Karpas-422 (cell line): ENCODE data around the gene WHRN. TPM values are rescaled to one million over a fixed set of nuclear protein-coding genes. Genes with fewer than 3 reads are reported as not detected.

Source experiments
- DNase-seq: peaks from one replicate; pipeline ENCODE4 v3.0.0-alpha.2; 2015
- H2AFZ ChIP-seq: fragments of 200-600 bp; sonication (generic); 2 replicates; pipeline ENCODE4 v1.6.1; 2014; ENCODE audit warnings: antibody characterized with exemption, low read length, mixed read lengths
- H3K27ac ChIP-seq: fragments of 200-600 bp; sonication (generic); 2 replicates; pipeline ENCODE4 v1.5.1; 2014; ENCODE audit warnings: mild to moderate bottlenecking, low read length, moderate library complexity
- H3K27me3 ChIP-seq: fragments of 200-600 bp; sonication (generic); 2 replicates; pipeline ENCODE4 v1.6.1; 2014; ENCODE audit warnings: low read length, mixed read lengths
- H3K36me3 ChIP-seq: fragments of 200-600 bp; sonication (generic); 2 replicates; pipeline ENCODE4 v1.6.1; 2014; ENCODE audit warnings: low read length, mixed read lengths; ENCODE audit not compliant: insufficient read depth
- H3K4me1 ChIP-seq: fragments of 200-600 bp; sonication (generic); 2 replicates; pipeline ENCODE4 v1.6.1; 2014; ENCODE audit warnings: mild to moderate bottlenecking, low read length, mixed read lengths
- H3K4me2 ChIP-seq: fragments of 200-600 bp; sonication (generic); 2 replicates; pipeline ENCODE4 v1.6.1; 2014; ENCODE audit warnings: low read length, low read depth, mild to moderate bottlenecking; ENCODE audit not compliant: poor library complexity, severe bottlenecking
- H3K4me3 ChIP-seq: fragments of 200-600 bp; sonication (generic); 2 replicates; pipeline ENCODE4 v1.5.1; 2014; ENCODE audit warnings: mild to moderate bottlenecking, antibody characterized with exemption, low read length, mixed read lengths
- H3K79me2 ChIP-seq: fragments of 200-600 bp; sonication (generic); 2 replicates; pipeline ENCODE4 v1.6.1; 2014; ENCODE audit warnings: mild to moderate bottlenecking, low read length, mixed read lengths
- H3K9ac ChIP-seq: fragments of 200-600 bp; sonication (generic); 2 replicates; pipeline ENCODE4 v1.6.0; 2014; ENCODE audit warnings: low read length
- H3K9me2 ChIP-seq: fragments of 200-600 bp; sonication (generic), shearing (Covaris generic); replicated peaks from 2 replicates; pipeline ENCODE4 v1.6.0; 2014; ENCODE audit warnings: mild to moderate bottlenecking, low read length, moderate library complexity; ENCODE audit not compliant: insufficient read depth
- H3K9me3 ChIP-seq: fragments of 300-700, 200-600 bp; sonication (generic); 2 replicates; pipeline ENCODE4 v1.6.1; 2014; ENCODE audit warnings: low read length, mixed read lengths
- H4K20me1 ChIP-seq: fragments of 200-600 bp; sonication (generic); 2 replicates; pipeline ENCODE4 v1.6.1; 2014; ENCODE audit warnings: mild to moderate bottlenecking, antibody characterized with exemption, low read length, low read depth; ENCODE audit not compliant: insufficient read depth
- total RNA-seq: library from RNA; depleted of rRNA; stranded (reverse); fragments of >200 nt; shearing (Covaris generic); gene quantifications from 2 replicates; pipeline ENCODE4 v1.2.3, GENCODE V29; 2014; ENCODE audit warnings: low replicate concordance

WHRN gene
- total RNA-seq, 1 experiment from 2014 or later, result 0.30 TPM

DNA sequence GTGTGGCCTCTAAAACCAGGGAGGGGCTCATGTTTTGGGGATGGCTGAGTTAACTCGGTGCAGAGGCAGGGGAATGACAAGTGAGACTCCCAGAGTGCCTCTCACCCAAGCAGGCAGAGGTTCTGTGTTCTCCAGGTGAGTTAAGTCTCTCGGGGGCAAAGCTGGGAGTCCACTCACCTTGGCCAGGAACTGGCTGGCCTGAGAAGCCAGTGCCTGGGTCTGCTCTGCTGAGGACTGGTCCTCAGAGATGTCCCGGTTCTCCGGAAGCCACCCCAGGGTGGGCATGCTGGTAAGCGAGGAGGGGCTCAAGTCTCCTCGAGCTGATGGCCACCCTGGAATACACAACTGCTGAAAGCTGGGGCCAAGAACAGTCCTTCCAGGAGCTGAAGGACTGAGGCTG is 137.9 kb downstream of the WHRN start:
- H3K4me2 ChIP-seq, result peak overlapping the region; percentile 59
- peak overlapping the region; percentile 95 for H3K27ac ChIP-seq
- H2AFZ ChIP-seq, result no peak overlapping the region
- no peaks in the 10 kb centered on the region for H3K27me3 ChIP-seq
- no peaks in the 10 kb centered on the region for H3K9me3 ChIP-seq
- no peak for DNase-seq
- H3K9ac ChIP-seq, result peak overlapping the region; percentile 66
- peaks cover 89% of the 10 kb centered on the region for H3K4me1 ChIP-seq
- H3K9me2 ChIP-seq, result no peaks in the 10 kb centered on the region
- H3K4me3 ChIP-seq, result peak overlapping the region; percentile 35
- H4K20me1 ChIP-seq, result no peaks in the 10 kb centered on the region
- H3K36me3 ChIP-seq, result peaks cover 58% of the 10 kb centered on the region
- peaks cover 38% of the 10 kb centered on the region for H3K79me2 ChIP-seq

DNA sequence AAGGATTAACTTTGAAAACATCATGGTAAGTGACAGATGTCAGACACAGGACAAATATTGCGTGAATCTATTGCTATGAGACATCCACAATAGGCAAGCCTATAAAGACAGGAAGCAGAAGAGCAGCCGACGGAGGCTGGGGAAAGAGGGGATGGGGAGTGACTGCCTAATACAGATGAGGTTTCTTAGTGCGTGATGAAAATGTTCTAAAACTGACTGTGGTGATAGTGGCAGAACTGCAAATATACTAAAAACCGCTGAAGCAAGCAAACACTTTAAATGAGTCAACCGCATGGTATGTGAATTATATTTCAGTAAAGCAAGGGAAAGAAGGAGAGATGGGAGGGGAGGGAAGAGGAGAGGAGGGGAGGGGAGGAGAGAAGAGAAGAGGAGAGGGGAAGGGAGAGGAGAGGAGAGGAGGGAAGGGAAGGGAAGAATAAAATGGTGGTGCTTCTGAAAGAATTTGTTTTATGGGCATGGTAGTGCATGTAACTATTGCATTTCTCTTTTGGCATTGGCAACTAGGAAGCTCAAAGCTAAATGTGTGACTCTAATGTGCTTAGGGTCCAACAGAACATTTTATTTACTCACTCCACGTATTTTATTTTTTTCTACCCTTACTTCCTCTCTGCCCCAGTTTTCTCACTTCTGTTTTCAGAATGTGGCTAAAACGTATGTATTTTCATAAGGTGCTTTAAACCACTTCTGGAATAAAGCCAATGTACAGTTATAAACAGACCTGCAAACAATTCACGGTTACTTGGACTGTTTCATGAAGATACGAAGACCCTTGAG is 138.7 kb downstream of the WHRN start:
- Histone ChIP-seq H3K4me3 (peak overlapping the region; percentile 35), H4K20me1 (no peaks in the 10 kb centered on the region), H3K4me2 (peak overlapping the region; percentile 59), H3K27me3 (no peaks in the 10 kb centered on the region), H3K4me1 (peaks cover 80% of the 10 kb centered on the region), H3K9me2 (no peaks in the 10 kb centered on the region), H3K36me3 (peaks cover 59% of the 10 kb centered on the region), H3K27ac (peak overlapping the region; percentile 95), H3K9ac (peak overlapping the region; percentile 66), H2AFZ (no peak overlapping the region), H3K9me3 (no peaks in the 10 kb centered on the region), H3K79me2 (peaks cover 30% of the 10 kb centered on the region)
- DNase-seq, result peak; percentile 78

- Histone ChIP-seq H2AFZ (no peak overlapping the region), H3K36me3 (peaks cover 61% of the 10 kb centered on the region), H3K27me3 (no peaks in the 10 kb centered on the region), H3K9ac (peak overlapping the region; percentile 37; the same call in 1 of the 2 replicates), H3K9me3 (no peaks in the 10 kb centered on the region), H3K79me2 (peaks cover 22% of the 10 kb centered on the region), H3K4me3 (0 out of 2 replicates have a peak overlapping the region, but pooled peaks have one; percentile 4), H4K20me1 (no peaks in the 10 kb centered on the region), H3K27ac (peak overlapping the region; percentile 95), H3K4me2 (peak overlapping the region; percentile 59), H3K9me2 (no peaks in the 10 kb centered on the region), H3K4me1 (peaks cover 67% of the 10 kb centered on the region)
- DNase-seq, result peak; percentile 87
These were observed 140.1 kb downstream of the WHRN start for GRCh38 chr9:114365194-114365593.

DNA sequence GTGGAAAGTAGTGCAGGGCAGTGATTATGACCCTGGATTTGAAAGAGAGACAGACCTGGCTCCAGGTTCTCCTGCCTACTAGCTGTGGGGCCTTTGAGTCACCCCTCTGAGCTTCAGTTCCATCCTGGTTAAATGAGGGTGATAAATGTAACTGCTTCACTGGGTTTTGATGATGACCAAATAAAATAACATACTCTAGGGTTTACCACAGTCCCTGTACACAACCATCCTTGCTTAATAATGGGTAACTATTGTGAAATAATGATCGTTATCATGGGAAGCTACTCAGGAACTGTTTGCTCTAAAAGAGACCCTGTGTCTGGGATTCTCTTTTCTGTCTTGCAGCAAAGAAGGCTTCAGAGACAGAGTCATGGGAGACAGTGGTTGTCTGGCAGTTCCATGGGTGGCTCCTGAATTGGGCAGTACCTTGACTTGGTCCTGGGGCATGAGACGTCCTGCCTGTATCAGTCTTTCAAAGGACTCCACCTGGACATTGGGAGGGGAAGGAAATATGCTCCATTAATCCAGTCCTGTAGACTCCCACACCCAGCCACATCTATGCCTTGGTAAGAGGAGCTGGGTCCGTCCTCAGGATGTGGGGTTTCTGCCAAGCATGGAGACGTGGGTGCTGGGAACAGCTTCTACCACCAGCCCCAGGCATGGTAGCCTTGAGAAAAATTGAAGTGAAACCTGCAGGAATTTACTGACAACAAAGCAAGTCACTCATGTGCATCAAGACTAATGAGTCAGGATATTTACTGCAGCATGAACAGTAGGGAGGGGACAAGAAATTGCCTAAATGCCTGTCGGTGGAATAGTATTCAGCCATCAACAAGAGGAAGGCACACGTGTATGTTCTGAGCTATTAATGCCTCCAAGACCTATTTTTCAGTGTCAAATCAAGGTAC is 140.9 kb downstream of the WHRN start:
- no peaks in the 10 kb centered on the region for H4K20me1 ChIP-seq
- H2AFZ ChIP-seq, result no peak overlapping the region
- peaks cover 15% of the 10 kb centered on the region; the same call in 1 of the 2 replicates for H3K79me2 ChIP-seq
- no peaks in the 10 kb centered on the region for H3K9me3 ChIP-seq
- H3K4me2 ChIP-seq, result peak overlapping the region; percentile 59
- H3K9ac ChIP-seq, result peak overlapping the region; percentile 37; the same call in 1 of the 2 replicates
- peaks cover 59% of the 10 kb centered on the region for H3K4me1 ChIP-seq
- DNase-seq, result peak; percentile 77
- H3K4me3 ChIP-seq, result 0 out of 2 replicates have a peak overlapping the region, but pooled peaks have one; percentile 4
- H3K27me3 ChIP-seq, result no peaks in the 10 kb centered on the region
- no peaks in the 10 kb centered on the region for H3K9me2 ChIP-seq
- H3K36me3 ChIP-seq, result peaks cover 63% of the 10 kb centered on the region
- H3K27ac ChIP-seq, result peak overlapping the region; percentile 95

- Histone ChIP-seq H3K27me3 (no peaks in the 10 kb centered on the region), H3K36me3 (peaks cover 63% of the 10 kb centered on the region), H3K9ac (no peak overlapping the region), H3K4me3 (no peak overlapping the region), H2AFZ (no peak overlapping the region), H3K79me2 (peaks cover 8% of the 10 kb centered on the region; the same call in 1 of the 2 replicates), H3K27ac (peak overlapping the region; percentile 95), H4K20me1 (no peaks in the 10 kb centered on the region), H3K4me2 (no peak overlapping the region), H3K9me3 (no peaks in the 10 kb centered on the region), H3K4me1 (peaks cover 50% of the 10 kb centered on the region), H3K9me2 (no peaks in the 10 kb centered on the region)
- DNase-seq, result no peak
These were observed 141.8 kb downstream of the WHRN start for GRCh38 chr9:114363424-114363823.

DNA sequence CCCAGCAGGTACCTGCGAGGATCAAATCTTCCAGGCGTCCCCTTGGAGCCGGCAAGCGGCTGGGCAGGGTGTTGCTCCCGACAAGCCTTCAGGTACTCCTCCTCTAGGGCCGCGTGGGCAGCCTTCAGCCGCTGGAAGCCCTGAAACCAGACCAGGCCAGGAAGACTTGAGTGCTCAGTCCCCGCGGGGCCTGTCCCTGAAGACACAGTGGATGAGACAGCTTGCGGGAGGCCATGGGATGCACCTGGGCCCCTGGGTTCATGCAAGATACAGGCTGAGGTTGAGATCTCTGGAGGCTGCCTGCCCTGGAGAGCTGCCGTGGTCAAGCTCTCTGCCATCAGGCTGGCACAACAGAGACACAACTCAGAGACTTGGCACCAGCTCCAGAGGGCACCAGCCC is 142.9 kb downstream of the WHRN start:
- H3K27ac ChIP-seq, result no peak overlapping the region
- peaks cover 4% of the 10 kb centered on the region; the same call in 1 of the 2 replicates for H3K79me2 ChIP-seq

DNA sequence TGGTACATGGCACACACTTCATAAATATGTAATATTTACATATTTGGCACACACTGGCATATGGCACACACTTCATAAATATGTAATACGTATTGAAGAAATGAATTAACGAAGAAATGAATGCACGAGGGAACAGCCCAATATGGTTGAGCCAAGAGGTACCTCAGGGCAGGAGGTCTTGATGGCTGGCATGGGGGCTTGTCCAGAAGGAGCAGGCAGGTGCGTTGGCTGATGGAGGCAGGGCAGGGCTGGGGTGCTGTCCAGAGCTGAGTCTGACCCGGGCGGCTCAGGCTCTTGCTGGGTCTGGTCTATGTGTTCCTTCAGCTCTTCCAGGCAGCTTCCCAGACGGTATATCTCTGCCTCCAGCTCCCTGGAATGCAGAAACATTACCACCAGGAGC is 143.7 kb downstream of the WHRN start:
- H3K9ac ChIP-seq, result no peak overlapping the region
- H3K4me1 ChIP-seq, result peaks cover 31% of the 10 kb centered on the region
- H2AFZ ChIP-seq, result no peak overlapping the region
- no peak for DNase-seq
- H3K4me2 ChIP-seq, result no peak overlapping the region
- H3K4me3 ChIP-seq, result no peak overlapping the region
- H3K79me2 ChIP-seq, result peaks cover 5% of the 10 kb centered on the region; the same call in 1 of the 2 replicates
- no peaks in the 10 kb centered on the region for H3K27me3 ChIP-seq
- no peak overlapping the region for H3K27ac ChIP-seq
- no peaks in the 10 kb centered on the region for H4K20me1 ChIP-seq
- H3K9me3 ChIP-seq, result no peaks in the 10 kb centered on the region
- peaks cover 59% of the 10 kb centered on the region for H3K36me3 ChIP-seq
- H3K9me2 ChIP-seq, result no peaks in the 10 kb centered on the region

More for the DNA sequence above, 142.9 kb downstream of the WHRN start:
- H3K4me2 ChIP-seq, result no peak overlapping the region
- no peaks in the 10 kb centered on the region for H3K9me3 ChIP-seq
- no peak overlapping the region for H2AFZ ChIP-seq
- H3K27me3 ChIP-seq, result no peaks in the 10 kb centered on the region
- DNase-seq, result no peak
- H3K9ac ChIP-seq, result no peak overlapping the region
- no peak overlapping the region for H3K4me3 ChIP-seq
- peaks cover 40% of the 10 kb centered on the region for H3K4me1 ChIP-seq
- H3K36me3 ChIP-seq, result peaks cover 56% of the 10 kb centered on the region
- H4K20me1 ChIP-seq, result no peaks in the 10 kb centered on the region
- no peaks in the 10 kb centered on the region for H3K9me2 ChIP-seq

DNA sequence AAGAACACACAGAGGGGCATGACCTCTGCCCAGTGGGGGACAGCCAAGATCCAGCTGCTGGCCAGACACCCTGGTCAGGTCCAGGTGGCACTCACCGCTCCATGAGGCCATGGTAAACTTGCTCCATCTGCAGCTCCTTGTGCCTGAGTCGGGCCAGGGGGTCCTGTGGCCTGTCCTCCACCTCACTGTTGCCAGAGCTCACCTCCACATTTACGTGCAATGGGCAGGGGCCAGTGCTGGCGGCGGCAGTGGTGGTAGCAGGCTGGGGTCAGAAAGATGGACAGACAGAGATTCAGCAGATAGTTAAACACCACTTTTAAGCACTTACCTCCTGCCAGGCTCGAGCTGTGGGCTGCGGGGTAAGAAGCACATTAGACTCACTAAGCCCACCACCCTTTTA is 145.5 kb downstream of the WHRN start:
- Histone ChIP-seq H2AFZ (no peak overlapping the region), H3K9me2 (no peaks in the 10 kb centered on the region), H3K27ac (no peak overlapping the region), H3K9ac (no peak overlapping the region), H3K79me2 (peaks cover 5% of the 10 kb centered on the region; the same call in 1 of the 2 replicates), H3K27me3 (no peaks in the 10 kb centered on the region), H3K9me3 (no peaks in the 10 kb centered on the region), H3K36me3 (peaks cover 66% of the 10 kb centered on the region), H4K20me1 (no peaks in the 10 kb centered on the region), H3K4me1 (peaks cover 14% of the 10 kb centered on the region), H3K4me2 (no peak overlapping the region), H3K4me3 (no peak overlapping the region)
- DNase-seq, result no peak
